Brain microvascular endothelial cell (primary cell): ENCODE results near the gene IL1R1.
A peak's percentile ranks its signal among the peaks of the same experiment; 100 is the strongest.

Source experiments
- DNase-seq: peaks from one replicate; pipeline ENCODE4 v3.0.0-alpha.2; 2020
- H3K27ac ChIP-seq: fragments of 250-450 bp; sonication (Bioruptor Pico); 2 replicates; pipeline ENCODE4 v1.5.1; 2020; ENCODE audit warnings: mild to moderate bottlenecking, moderate library complexity
- H3K27me3 ChIP-seq: fragments of 250-450 bp; sonication (Bioruptor Pico); replicated peaks from 2 replicates; pipeline ENCODE4 v1.5.1; 2020; ENCODE audit warnings: mild to moderate bottlenecking
- H3K36me3 ChIP-seq: fragments of 250-450 bp; sonication (Bioruptor Pico); replicated peaks from 2 replicates; pipeline ENCODE4 v1.5.1; 2020; ENCODE audit warnings: mild to moderate bottlenecking
- H3K4me3 ChIP-seq: 2 replicates; pipeline ENCODE4 v1.5.1; 2011; ENCODE audit warnings: low read depth, mild to moderate bottlenecking, control low read depth, low read length, moderate library complexity
- in situ Hi-C: cut with HindIII; loops from 2 replicates; pipeline ENCODE4 v1.10.0; 2017; ENCODE audit warnings: low sequenced_read_pairs, low pct_ligation_motif_present
- TF ChIP-seq, protein P1 (sequence below): IDR thresholded peaks from 2 replicates; pipeline ENCODE4 v1.5.1; 2011; ENCODE audit warnings: low read depth, mild to moderate bottlenecking, moderate library complexity, low read length, control low read depth, inconsistent platforms; ENCODE audit errors: missing control alignments

IL1R1 gene

DNA sequence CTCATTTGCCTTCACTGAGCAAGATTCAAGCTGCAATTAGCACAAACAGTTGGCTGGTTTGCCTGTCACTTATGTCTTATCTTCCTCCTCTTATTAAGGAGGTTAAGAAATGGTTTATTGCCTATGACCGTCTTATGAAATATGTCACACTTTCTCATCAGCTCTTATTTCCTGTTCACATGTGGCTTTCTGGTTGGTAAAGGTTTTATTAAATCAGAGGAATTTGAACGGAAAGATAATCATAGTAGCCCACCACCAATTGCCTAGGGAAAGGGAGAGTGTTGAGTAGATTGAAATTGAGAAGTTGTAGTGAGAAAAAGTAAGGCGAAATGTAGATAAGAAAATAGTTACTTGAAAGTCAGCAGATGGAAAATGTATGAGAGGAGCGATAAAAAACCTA lies 4.2 kb upstream of the IL1R1 start:
- Histone ChIP-seq H3K36me3 (no peaks in the 10 kb centered on the region), H3K4me3 (no peak overlapping the region), H3K27me3 (no peaks in the 10 kb centered on the region), H3K27ac (no peak overlapping the region)
- TF ChIP-seq, protein P1, sequence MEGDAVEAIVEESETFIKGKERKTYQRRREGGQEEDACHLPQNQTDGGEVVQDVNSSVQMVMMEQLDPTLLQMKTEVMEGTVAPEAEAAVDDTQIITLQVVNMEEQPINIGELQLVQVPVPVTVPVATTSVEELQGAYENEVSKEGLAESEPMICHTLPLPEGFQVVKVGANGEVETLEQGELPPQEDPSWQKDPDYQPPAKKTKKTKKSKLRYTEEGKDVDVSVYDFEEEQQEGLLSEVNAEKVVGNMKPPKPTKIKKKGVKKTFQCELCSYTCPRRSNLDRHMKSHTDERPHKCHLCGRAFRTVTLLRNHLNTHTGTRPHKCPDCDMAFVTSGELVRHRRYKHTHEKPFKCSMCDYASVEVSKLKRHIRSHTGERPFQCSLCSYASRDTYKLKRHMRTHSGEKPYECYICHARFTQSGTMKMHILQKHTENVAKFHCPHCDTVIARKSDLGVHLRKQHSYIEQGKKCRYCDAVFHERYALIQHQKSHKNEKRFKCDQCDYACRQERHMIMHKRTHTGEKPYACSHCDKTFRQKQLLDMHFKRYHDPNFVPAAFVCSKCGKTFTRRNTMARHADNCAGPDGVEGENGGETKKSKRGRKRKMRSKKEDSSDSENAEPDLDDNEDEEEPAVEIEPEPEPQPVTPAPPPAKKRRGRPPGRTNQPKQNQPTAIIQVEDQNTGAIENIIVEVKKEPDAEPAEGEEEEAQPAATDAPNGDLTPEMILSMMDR, result no peak
- DNase-seq, result no peak
- in situ Hi-C loops, result no loop called here

- Histone ChIP-seq H3K27me3 (no peaks in the 10 kb centered on the region), H3K36me3 (no peaks in the 10 kb centered on the region), H3K4me3 (no peak overlapping the region), H3K27ac (no peak overlapping the region)
- TF ChIP-seq, protein P1, result peak; percentile 19
- no peak for DNase-seq
- in situ Hi-C loops, result no loop called here
These were observed 2.7 kb upstream of the IL1R1 start for GRCh38 chr2:102139851-102140250.

DNA sequence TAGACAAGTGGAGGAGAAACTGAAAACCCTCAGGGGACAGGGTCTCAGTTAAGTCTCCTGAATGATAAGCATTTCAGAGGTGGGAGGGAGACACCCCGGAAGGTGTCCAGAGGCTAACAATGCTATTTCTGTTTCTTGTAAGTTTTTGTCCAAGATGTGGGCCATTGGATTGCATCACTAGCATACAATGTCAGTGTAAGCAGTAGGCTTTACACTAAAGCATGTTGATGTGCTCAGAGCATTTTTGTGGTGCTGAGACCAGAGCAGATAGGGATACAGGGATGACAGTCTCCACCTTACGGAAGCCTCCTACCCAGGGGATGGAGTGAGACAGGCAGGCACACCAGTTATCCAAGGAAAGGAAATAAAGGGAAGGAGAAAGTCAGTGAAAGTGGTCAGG lies 2.2 kb upstream of the IL1R1 start:
- TF ChIP-seq, protein P1, result no peak
- in situ Hi-C loops, result no loop called here
- Histone ChIP-seq H3K36me3 (peaks cover 2% of the 10 kb centered on the region), H3K4me3 (no peak overlapping the region), H3K27ac (no peak overlapping the region), H3K27me3 (no peaks in the 10 kb centered on the region)
- DNase-seq, result no peak

DNA sequence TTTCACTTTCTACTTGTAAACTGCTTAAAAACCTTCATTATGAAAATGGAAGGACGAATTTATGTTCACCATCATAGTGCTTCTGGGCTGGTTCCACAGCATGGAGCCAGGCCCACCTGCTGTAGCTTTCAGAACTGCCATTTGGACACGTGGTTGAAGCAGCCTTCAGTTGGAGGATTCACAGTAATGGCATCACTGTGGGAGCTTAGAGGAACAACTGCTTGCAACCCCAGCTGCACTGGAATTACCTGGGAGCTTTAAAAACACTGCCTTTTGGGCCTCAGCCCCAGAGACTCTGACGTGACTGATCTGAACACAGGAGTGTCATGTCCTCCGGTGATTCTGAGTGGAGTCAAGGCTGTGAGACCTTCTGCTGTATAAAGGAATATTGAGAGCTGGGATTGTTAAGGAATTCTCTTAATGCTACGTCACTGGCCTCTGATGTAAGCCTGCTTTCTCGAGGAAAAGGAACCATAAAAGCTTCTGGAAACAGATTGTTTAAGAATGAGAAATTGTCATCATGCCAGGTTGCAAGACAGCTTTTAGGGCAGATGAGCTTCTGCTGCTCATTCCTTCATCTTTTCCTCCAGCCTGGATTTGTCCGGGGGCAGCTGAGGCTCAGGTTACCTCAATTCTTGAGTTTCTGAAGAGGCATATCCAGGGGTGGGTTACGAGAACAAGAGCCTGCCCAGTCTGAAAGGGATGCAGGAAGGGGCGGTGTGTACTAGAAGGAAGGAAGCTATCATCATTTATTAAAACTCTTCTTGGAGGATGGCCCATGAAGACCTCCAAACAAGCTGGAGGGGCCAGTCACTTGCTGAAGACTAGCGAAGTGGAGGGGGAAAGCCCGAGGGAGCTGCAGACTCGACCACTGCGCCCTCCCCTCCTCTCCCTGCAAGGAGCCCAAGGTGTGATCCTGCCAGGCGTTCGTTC lies 1.3 kb upstream of the IL1R1 start:
- Histone ChIP-seq H3K36me3 (peaks cover 10% of the 10 kb centered on the region), H3K27me3 (no peaks in the 10 kb centered on the region), H3K4me3 (no peak overlapping the region), H3K27ac (no peak overlapping the region)
- in situ Hi-C loops, result no loop called here
- DNase-seq, result no peak
- TF ChIP-seq, protein P1, result no peak

GRCh38 chr2:102142829-102143449 lies 393 bp downstream of the IL1R1 start:
- H3K27me3 ChIP-seq, result no peaks in the 10 kb centered on the region
- TF ChIP-seq, protein P1, result no peak
- H3K27ac ChIP-seq, result peak overlapping the region; percentile 93
- H3K4me3 ChIP-seq, result peak overlapping the region; percentile 77
- in situ Hi-C loops, result no loop called here
- DNase-seq, result no peak
- peaks cover 16% of the 10 kb centered on the region for H3K36me3 ChIP-seq
